GM13976 (cell line): ENCODE data around the gene CCDC187.

Experiments used
- DNase-seq: peaks from one replicate; pipeline ENCODE4 v3.0.0; 2012; ENCODE audit warnings: low spot score
- in situ Hi-C: fragments of 300-500 bp; cut with MboI; formaldehyde crosslinking; loops from one replicate; pipeline ENCODE4 v1.12.0; 2022; ENCODE audit warnings: low sequenced_read_pairs, mixed read lengths, inconsistent platforms; ENCODE audit not compliant: unreplicated experiment
- TF ChIP-seq, protein P1 (sequence below): IDR thresholded peaks from 2 replicates; pipeline ENCODE4 v1.5.1; 2012; ENCODE audit warnings: borderline replicate concordance, mild to moderate bottlenecking; ENCODE audit not compliant: insufficient read depth; ENCODE audit errors: extremely low read depth, missing control alignments, control extremely low read depth

CCDC187 gene

DNA sequence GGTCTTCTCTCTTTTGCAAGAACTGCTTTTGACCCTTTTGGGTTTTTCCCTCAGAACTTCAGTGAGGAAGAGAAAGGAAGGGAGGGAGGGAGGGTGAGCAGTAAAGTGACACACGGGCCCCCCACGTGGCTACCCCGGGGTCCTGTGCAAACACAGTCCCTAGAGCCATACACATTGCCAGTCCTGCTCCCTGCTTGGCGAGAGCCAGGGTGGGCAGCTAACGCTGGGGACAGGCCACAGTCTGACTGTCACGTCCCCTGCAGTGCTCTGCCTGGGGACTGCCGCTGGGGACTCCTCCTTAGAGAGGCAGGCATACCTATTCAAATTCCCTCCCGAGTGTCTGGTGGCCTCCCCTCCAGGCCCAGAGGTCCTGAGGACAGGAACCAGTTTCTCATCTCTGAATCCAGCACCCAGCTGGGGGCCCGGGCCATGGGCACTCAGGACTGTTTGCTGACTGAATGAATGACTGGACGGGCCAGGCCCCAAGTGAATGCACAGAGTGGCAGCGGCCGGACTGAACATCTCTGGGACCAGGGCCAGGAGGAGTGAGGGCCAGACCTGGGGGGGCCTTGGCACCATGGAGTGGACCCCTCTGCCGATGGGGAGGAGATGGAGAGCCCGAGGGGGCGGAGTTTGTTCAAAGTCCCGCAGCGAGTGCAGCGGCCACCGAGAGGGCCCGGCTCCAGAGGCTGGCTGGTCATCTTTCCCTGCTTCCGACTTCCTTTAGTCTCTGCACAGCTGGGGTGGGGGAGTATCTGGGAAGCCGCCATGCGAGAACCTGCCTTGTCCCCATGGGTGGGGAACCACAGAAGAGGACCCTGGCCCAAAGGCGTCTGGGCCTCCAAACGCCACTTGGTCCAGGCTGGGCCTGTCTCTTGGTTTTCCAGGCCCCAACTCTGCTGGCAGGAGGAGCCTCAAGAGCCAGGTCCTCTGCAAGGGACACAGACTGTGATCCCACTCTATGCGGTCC is 5.8 kb downstream of the CCDC187 start:
- in situ Hi-C loops = no loop called here
- no peak for DNase-seq
- TF ChIP-seq, protein P1, sequence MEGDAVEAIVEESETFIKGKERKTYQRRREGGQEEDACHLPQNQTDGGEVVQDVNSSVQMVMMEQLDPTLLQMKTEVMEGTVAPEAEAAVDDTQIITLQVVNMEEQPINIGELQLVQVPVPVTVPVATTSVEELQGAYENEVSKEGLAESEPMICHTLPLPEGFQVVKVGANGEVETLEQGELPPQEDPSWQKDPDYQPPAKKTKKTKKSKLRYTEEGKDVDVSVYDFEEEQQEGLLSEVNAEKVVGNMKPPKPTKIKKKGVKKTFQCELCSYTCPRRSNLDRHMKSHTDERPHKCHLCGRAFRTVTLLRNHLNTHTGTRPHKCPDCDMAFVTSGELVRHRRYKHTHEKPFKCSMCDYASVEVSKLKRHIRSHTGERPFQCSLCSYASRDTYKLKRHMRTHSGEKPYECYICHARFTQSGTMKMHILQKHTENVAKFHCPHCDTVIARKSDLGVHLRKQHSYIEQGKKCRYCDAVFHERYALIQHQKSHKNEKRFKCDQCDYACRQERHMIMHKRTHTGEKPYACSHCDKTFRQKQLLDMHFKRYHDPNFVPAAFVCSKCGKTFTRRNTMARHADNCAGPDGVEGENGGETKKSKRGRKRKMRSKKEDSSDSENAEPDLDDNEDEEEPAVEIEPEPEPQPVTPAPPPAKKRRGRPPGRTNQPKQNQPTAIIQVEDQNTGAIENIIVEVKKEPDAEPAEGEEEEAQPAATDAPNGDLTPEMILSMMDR = no peak

DNA sequence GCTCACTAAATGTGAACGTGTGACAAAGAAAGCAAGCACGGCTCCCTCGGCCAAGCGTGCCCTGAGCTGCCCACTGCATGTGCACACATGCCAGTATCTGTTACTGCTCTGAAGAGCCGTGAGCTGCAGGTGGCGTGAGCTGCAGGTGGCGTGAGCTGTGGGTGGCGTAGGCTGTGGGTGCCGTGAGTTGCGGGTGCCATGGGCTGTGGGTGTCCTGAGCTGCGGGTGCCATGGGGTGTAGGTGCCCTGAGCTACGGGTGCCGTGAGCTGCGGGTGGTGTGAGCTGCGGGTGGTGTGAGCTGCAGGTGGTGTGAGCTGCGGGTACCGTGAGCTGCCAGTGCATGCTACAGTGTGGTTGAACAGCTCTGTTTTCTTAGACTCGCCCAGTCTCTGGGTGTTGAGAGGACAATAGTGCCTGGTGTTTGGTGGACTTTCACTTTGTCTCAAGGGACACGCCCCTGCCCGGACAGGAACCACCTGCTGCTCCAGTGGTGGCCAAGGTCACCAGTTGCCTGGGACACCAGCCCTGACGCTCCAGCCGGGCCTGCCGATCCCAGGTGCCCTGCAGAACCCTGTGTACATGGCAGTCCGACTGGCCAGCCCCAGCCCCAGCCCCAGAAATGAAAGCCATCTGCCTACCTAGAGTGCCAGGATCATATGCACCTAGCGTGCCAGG is 6.7 kb downstream of the CCDC187 start:
- TF ChIP-seq, protein P1 = no peak
- in situ Hi-C loops = no loop called here
- no peak for DNase-seq

DNA sequence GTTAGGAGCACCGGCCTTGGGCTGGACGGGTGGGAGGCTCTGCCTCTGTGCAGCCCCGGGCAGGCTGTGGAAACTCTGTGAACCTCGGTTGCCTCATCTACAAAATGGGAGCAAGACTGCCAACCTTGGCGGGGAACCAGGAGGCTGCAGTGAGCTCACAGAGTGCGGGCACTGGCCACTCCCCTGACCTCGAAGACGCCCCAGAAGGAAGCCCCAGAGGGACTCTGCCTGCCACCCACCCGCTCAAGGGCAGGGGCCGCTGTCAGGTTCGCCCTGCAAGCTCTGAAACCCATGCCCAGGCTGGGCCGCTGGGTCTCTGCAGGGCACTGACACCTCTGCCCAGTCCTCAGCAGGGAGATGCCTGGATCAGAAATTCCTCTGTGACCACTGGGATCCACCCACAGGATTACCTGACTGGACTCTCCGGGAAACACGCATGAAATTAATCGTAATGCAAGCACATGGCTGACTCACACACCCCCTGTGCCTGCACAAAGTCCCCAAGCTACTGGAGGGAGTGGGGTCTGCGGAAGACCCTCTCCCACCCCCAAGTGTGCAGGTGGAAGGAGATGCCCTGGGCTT is 7.4 kb downstream of the CCDC187 start:
- no peak for DNase-seq
- TF ChIP-seq, protein P1 = no peak
- in situ Hi-C loops = no loop called here

DNA sequence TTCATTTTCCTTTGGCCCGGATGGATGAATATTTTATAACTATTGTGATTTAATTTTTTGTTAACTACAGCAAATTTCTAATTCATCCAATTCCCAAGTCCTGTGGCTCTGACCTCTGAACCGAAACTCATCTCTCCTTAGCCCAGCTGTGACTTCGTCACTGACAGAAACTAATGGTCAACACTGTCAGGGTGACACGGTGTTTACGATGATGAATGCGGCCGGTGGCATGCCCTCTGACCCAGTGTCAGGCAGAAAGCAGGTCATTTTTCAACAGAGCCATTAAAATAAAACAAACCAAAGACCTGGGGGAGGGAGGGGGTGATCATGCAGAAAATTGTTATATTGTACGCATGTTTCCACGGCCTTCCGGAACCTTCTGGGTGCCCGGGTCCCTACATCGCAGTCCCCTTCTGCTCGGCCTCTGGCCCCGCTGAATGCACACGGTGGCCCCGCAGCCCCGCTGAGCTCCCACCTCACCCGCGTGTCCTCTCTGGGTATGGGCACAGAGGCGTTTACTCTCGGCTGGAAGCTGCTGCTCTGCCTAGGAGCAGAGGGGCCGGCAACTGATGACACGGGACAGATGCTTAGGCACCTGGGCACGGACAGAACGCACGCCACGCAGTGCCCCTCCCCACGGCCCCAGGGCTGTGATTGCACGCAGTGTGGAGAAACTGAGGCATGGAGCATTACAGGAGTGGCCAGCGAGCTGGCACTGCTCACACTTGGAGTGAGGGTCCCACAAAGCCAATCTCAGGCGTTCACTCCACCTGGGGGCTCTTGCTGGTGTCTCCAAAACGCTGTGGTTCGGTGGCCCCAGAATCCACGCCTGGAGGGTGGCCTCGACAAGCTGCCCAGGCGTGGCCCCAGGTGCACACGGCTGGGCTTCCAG is 8.1 kb downstream of the CCDC187 start:
- in situ Hi-C loops = no loop called here
- TF ChIP-seq, protein P1 = no peak
- DNase-seq = no peak

DNA sequence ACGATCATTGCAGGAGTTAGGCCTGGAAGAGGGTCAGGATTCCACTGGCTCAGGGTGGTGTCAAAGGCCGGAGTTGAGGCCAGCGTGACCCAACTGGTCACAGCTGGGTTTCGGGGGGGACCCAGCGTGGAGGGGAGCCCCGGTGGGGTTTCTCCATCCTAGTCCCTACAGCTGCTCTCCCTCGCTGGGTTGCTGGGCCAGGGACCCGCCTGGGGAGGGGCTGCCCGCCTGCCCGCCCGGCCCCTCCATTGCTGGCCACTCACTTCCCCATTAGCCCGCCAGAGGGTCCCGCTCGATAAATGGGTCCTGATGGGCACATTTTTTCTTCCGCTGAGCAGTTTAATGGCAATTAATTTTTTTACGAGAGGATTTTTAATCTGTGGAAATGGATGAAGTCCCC is 8.8 kb downstream of the CCDC187 start:
- DNase-seq = no peak
- TF ChIP-seq, protein P1 = no peak
- in situ Hi-C loops = no loop called here

DNA sequence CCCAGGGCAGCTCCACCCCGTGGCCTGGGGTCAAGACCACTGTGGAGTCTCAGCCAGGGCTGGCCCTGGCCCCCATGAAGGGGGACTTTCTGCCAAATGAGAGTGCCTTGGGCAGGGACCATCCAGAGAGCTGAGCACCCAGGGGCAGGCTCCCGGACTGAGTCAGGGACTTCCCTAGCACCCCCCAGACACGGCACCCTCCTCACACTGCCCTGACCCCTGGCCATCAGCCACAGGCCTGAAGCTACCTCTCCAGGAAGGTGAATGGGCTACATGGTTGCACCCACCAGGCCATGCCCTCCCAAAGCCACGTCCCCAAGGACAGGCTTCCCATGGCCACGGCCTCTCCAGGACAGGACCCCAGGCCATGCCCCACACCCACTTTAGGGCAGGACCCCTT is 9.5 kb downstream of the CCDC187 start:
- no peak for DNase-seq
- in situ Hi-C loops = no loop called here
- TF ChIP-seq, protein P1 = no peak
